ENCODE data around the gene SMG6. TPM values are rescaled to one million over a fixed set of nuclear protein-coding genes. Genes with fewer than 3 reads are reported as not detected.

Gene SMG6
- total RNA-seq, 1 experiment from 2014 or later, result 33.8 TPM

DNA sequence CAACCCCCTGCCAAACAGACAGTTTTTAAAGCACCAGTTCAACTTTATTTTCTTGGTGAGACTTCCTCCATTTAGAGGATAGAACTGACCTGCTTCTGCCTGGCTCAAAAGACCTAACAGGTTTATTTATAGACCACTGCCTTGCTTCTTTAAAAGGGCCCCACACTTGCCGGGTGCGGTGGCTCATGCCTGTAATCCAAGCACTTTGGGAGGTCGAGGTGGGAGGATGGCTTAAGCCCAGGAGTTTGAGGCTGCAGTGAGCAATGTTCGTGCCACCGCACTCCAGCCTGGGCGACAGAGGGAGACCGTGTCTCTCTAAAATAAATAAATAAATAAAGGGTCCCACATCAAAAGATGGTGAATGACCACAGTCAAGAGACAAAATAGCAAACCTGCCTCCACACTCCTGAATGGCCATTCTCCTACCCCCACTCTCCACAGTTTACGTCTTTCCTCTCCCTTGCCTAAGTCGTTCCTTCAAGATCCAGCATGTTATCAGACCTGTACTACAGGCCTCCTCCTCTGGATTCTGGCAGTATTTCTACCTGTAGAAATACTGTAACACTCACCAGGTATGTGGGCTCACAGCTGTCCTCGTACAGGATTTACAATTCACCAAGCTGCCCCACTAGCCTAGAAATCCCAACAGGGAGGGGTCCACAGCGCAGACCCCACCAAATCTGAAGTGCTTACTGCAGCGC lies 95.6 kb downstream of the SMG6 start:
- TF ChIP-seq, protein P1, sequence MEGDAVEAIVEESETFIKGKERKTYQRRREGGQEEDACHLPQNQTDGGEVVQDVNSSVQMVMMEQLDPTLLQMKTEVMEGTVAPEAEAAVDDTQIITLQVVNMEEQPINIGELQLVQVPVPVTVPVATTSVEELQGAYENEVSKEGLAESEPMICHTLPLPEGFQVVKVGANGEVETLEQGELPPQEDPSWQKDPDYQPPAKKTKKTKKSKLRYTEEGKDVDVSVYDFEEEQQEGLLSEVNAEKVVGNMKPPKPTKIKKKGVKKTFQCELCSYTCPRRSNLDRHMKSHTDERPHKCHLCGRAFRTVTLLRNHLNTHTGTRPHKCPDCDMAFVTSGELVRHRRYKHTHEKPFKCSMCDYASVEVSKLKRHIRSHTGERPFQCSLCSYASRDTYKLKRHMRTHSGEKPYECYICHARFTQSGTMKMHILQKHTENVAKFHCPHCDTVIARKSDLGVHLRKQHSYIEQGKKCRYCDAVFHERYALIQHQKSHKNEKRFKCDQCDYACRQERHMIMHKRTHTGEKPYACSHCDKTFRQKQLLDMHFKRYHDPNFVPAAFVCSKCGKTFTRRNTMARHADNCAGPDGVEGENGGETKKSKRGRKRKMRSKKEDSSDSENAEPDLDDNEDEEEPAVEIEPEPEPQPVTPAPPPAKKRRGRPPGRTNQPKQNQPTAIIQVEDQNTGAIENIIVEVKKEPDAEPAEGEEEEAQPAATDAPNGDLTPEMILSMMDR (IDR thresholded peaks at IDR 0.05; ENCODE audit: insufficient read depth in 1 of 2, low read depth in 1 of 2, low read length in 1 of 2, severe bottlenecking in 1 of 2, unreplicated experiment in 1 of 2), result no peak
- intact Hi-C loops (cut with micrococcal nuclease; ENCODE audit: unreplicated experiment), result no loop called here
- Histone ChIP-seq H3K36me3 (ENCODE audit: control insufficient read depth, insufficient read depth, low read length) (no peaks in the 10 kb centered on the region), H3K27me3 (replicated peaks; ENCODE audit: control insufficient read depth, insufficient read depth, low read length) (no peaks in the 10 kb centered on the region), H3K9me3 (no peaks in the 10 kb centered on the region), H3K4me1 (no peaks in the 10 kb centered on the region), H3K4me3 (ENCODE audit: low read depth, low read length) (no peak overlapping the region)
- Mint-ChIP-seq H3K4me3 (ENCODE audit: unreplicated experiment) (no peak overlapping the region), H3K27me3 (ENCODE audit: insufficient read depth, unreplicated experiment) (no peaks in the 10 kb centered on the region), H3K4me1 (ENCODE audit: low read depth, unreplicated experiment) (peaks cover 5% of the 10 kb centered on the region), H3K36me3 (ENCODE audit: insufficient read depth, unreplicated experiment) (peaks cover 11% of the 10 kb centered on the region), H3K9me3 (ENCODE audit: unreplicated experiment) (no peaks in the 10 kb centered on the region), H3K27ac (ENCODE audit: unreplicated experiment) (no peak overlapping the region)
- no peak for DNase-seq
- no TSS peak for BruUV-seq (replicated peaks)
- ChIA-PET CTCF (no interaction called here), POLR2A (no interaction called here)

- Mint-ChIP-seq H3K36me3 (ENCODE audit: insufficient read depth, unreplicated experiment) (peaks cover 3% of the 10 kb centered on the region), H3K9me3 (ENCODE audit: unreplicated experiment) (no peaks in the 10 kb centered on the region), H3K27me3 (ENCODE audit: insufficient read depth, unreplicated experiment) (no peaks in the 10 kb centered on the region), H3K4me3 (ENCODE audit: unreplicated experiment) (no peak overlapping the region), H3K27ac (ENCODE audit: unreplicated experiment) (no peak overlapping the region), H3K4me1 (ENCODE audit: low read depth, unreplicated experiment) (no peaks in the 10 kb centered on the region)
- Histone ChIP-seq H3K4me1 (no peaks in the 10 kb centered on the region), H3K4me3 (ENCODE audit: low read depth, low read length) (no peak overlapping the region), H3K9me3 (no peaks in the 10 kb centered on the region), H3K27me3 (replicated peaks; ENCODE audit: control insufficient read depth, insufficient read depth, low read length) (no peaks in the 10 kb centered on the region), H3K36me3 (ENCODE audit: control insufficient read depth, insufficient read depth, low read length) (no peaks in the 10 kb centered on the region)
- BruUV-seq (replicated peaks), result no TSS peak
- CTCF ChIA-PET, result interaction anchor here (0.6 to 1.2 kb wide), 2 partner anchors 20 to 41 kb away, joined by 3 read pairs; no protein-coding TSS in a partner anchor
- TF ChIP-seq, protein P1 (IDR thresholded peaks at IDR 0.05; ENCODE audit: insufficient read depth in 1 of 2, low read depth in 1 of 2, low read length in 1 of 2, severe bottlenecking in 1 of 2, unreplicated experiment in 1 of 2), result no peak
- POLR2A ChIA-PET, result no interaction called here
- intact Hi-C loops (cut with micrococcal nuclease; ENCODE audit: unreplicated experiment), result no loop called here
- no peak for DNase-seq
Measured at GRCh38 chr17:2204393-2204792, 99.2 kb downstream of the SMG6 start.

DNA sequence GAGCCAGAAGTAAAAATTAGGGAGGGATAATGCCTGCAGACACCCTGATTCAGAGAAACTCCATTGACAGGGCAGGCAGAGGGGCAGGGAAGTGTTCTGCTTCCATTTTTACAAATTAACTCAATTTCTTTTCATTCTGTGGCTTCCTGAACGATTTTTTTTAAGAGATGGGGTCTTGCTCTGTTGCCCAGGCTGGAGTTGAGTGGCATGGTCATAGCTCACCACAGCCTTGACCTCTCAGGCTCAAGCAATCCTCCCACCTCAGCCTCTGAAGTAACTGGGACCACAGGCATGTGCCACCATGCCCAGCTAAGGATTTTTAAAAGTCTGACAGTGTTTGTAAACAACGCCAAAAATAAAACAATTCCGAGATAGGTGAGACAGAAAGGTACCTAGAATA lies 99.8 kb downstream of the SMG6 start:
- peaks cover 5% of the 10 kb centered on the region for H3K36me3 Mint-ChIP-seq (ENCODE audit: insufficient read depth, unreplicated experiment)
- Histone ChIP-seq H3K9me3 (no peaks in the 10 kb centered on the region), H3K4me3 (ENCODE audit: low read depth, low read length) (no peak overlapping the region), H3K27me3 (replicated peaks; ENCODE audit: control insufficient read depth, insufficient read depth, low read length) (no peaks in the 10 kb centered on the region), H3K36me3 (ENCODE audit: control insufficient read depth, insufficient read depth, low read length) (no peaks in the 10 kb centered on the region), H3K4me1 (no peaks in the 10 kb centered on the region)
- ChIA-PET CTCF (interaction anchor here (0.6 kb wide), 1 partner anchor 41 kb away, joined by 3 read pairs; no protein-coding TSS in a partner anchor), POLR2A (no interaction called here)
- no peaks in the 10 kb centered on the region for H3K27me3 Mint-ChIP-seq (ENCODE audit: insufficient read depth, unreplicated experiment)
- intact Hi-C loops (cut with micrococcal nuclease; ENCODE audit: unreplicated experiment), result no loop called here
- no peak overlapping the region for H3K4me3 Mint-ChIP-seq (ENCODE audit: unreplicated experiment)
- no peak overlapping the region for H3K27ac Mint-ChIP-seq (ENCODE audit: unreplicated experiment)
- BruUV-seq (replicated peaks), result no TSS peak
- H3K4me1 Mint-ChIP-seq (ENCODE audit: low read depth, unreplicated experiment), result no peaks in the 10 kb centered on the region
- TF ChIP-seq, protein P1 (IDR thresholded peaks at IDR 0.05; ENCODE audit: insufficient read depth in 1 of 2, low read depth in 1 of 2, low read length in 1 of 2, severe bottlenecking in 1 of 2, unreplicated experiment in 1 of 2), result no peak
- no peak for DNase-seq
- H3K9me3 Mint-ChIP-seq (ENCODE audit: unreplicated experiment), result no peaks in the 10 kb centered on the region
